Measurements from ENCODE around the gene MYLK4.
"Not testable (repeated sequence)": the region's sequence is repeated elsewhere in the genome, so short reads cannot be mapped to it uniquely, and the experiment has no call there.

The MYLK4 gene

DNA sequence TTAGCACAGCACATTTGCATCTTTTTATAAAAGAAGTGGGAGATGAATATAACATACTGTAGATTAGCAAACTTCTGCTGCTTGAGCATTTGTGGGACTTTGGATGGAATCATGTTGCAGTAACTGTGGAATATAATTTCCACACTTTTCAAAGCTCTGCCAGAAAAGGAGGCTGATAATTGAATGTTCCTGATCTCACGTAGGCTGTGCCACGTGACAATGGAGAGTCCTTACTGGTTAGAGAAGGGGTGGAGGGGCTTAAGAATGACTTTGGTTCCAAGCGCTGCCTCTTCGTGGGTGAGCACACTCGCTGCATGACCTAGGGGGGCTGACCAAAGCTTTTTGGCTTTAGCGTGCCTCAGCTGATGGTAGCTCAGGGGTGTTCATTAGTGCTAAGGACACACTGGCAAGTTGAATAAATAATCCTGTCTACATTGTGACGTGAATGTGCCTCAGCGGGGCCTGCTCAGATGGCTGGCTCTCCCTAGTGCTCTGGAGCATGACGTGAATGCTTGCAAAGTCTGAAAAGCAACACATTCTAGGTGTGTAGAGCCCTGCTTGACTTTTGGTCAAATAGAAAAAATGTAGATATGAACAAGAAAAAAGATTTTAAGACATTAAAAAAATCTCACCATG lies 29.5 kb upstream of the MYLK4 start:
- DNase-seq (ENCODE audit: low read depth in 2 of 2) = no peak

DNA sequence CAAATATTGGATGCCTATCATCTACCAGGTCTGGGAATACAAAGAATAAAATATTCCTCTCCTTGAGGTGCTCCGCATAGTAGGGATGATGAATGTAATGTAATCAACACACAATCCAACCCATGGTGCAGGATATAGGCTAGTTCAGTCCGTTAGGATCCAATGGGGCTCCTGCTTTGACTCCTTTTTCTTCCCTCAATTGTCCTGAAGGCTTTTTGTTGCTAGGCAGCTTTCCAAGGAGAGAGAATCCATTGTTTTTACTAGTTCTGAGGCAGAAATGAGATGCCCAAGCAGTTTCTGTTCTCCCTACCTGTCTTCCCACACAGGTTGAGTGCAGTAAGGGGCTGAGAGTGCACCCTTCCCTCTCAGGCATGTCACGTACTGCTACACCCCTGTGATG lies 26.5 kb upstream of the MYLK4 start:
- DNase-seq (ENCODE audit: low read depth in 2 of 2) = no peak

DNA sequence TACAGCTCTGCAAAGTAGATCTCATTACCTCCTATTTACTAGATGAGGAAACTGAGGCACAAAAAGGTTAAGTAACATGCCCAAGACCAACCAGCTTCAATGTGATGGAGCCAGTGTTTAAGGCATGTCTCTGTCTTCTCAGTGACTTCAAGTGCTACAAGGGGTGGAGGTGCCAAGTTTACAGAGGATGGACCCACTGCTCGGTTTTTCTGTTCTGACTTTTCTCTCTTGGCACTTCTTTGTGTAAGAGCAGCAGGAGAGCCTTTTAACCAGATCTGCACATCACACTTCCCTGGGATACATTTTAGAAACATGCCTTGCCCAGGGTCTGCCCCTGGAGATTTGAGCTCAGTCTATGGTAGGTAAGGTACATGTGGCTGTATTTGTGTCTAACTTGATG lies 24.3 kb upstream of the MYLK4 start:
- no peak for DNase-seq (ENCODE audit: low read depth in 2 of 2)

DNA sequence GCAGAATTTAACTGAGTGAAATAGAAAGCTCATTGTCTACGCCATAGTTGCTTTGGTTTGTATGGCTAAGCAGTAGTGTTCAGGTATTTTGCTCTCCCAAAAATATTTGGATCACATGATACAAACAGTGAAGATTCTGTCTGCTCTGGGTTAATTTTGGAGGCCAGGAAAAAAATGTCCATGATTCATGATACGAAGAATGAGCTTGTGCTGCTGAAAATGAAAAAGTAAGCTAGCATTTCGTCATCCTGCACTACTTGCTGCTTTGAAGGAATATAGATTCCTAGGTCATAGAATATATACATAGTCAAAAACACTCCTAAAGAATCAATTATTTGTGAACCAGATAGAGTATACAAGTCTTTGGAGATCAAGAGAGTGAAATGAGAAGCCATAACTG lies 22.7 kb upstream of the MYLK4 start:
- DNase-seq (ENCODE audit: low read depth in 2 of 2) = no peak

DNA sequence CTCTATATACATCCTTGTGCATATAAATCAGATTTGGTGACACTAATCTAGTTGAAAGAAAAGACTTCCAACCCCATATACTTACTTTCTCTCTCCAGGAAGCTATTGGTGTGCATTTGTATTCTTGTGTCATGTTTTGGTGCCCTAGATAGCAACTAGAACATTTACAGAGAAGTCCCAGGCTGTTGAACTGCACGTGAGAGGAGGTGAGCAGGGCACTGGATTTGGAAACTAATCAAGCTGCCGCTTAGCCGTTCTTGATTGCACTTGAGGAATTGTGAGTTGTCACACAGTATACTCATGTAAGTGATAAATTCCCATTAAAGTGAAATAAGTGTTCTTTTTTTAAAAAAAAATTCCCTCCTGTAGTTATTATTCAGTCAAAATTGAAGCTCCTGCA lies 22.1 kb upstream of the MYLK4 start:
- DNase-seq (ENCODE audit: low read depth in 2 of 2) = no peak

DNA sequence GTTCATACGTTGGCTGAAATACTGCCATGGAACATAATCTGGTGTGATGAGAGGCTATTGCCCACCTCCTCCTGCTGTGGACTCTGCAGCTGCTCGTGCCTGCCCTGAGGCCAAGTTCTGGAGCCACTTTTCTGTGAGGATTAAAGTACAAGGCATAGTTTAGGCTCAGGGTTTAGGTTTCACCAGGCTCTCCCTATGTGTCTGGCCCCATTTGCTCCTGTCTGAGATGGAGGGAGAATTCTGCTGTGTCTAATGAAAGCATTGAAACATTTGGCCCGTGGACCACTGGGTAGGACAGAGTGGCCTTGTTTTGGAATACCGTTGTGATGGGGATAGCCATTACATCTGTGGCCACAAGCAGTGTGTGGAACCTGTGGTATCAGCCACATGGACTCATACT lies 20.4 kb upstream of the MYLK4 start:
- DNase-seq (ENCODE audit: low read depth in 2 of 2) = no peak

DNA sequence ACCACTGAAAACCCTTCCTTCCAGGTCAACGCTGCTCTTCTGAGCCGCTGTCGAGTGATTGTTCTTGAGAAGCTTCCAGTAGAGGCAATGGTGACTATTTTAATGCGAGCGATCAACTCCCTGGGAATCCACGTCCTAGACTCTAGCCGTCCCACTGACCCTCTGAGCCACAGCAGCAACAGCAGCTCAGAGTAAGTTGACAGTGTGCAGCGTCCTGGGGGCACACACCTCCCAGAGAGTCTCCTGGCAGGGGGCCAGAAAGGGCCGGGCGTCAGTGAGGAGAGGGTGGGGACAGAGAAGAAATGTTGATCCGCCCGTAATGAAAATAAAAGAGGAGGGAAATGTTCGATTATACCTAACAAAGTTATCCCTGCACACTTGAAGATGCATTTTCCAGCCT lies 19.4 kb upstream of the MYLK4 start:
- DNase-seq (ENCODE audit: low read depth in 2 of 2) = no peak

DNA sequence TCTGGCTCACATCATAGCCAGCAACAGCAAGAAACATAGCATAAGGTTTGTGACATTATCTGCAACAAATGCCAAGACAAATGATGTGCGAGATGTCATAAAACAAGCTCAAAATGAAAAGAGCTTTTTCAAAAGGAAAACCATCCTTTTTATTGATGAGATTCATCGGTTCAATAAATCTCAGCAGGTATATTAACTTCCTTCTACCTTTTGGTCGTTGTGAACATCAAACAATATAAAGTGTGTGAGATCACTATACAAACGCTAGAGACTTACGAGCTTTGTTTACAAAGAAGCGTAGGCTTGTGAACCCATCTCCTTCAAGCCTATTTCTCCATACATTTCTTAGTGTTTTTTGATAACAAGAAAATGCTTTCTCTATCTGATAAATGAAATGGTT lies 18.0 kb upstream of the MYLK4 start:
- no peak for DNase-seq (ENCODE audit: low read depth in 2 of 2)

DNA sequence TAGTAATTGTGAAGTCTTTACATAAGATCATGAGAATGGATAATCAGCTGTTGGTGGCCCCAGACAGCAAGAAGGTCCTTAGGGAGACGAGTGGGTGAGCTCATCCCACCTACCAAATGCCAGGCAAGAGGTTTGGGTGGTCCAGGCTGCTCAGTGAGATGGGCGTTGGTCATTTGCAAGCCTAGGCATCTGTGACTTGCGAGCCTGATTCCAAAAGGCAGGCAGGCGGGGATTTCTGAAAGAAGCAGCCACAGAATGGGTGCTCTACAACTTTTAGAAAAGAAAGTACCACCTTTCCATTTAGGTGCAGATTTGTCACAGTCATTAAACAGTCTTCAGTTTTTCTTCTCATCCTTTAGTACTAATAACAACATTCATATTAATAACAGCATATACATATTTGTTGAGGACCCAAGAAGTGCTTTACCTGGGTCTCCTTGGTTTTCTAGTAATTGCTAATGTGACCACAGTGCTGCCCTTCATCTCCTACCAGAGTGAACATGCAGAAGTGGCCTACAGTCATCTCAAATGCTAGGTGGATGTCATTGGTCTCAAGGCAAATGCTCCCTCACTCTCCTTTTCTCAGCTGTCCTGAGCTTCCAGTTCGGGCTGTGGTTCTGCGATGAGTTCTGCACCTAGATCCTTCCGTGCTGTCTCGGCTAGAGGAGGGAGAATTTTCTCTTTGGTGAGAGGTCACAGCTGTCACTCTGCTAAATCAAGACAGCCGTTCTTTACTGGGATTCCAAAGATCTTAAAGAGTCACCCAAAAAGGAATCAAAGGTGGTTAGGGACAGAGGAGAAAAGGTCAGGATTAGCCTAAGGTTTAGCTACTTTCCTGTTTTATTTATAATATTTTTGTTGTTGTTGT lies 17.2 kb upstream of the MYLK4 start:
- DNase-seq (ENCODE audit: low read depth in 2 of 2) = no peak

DNA sequence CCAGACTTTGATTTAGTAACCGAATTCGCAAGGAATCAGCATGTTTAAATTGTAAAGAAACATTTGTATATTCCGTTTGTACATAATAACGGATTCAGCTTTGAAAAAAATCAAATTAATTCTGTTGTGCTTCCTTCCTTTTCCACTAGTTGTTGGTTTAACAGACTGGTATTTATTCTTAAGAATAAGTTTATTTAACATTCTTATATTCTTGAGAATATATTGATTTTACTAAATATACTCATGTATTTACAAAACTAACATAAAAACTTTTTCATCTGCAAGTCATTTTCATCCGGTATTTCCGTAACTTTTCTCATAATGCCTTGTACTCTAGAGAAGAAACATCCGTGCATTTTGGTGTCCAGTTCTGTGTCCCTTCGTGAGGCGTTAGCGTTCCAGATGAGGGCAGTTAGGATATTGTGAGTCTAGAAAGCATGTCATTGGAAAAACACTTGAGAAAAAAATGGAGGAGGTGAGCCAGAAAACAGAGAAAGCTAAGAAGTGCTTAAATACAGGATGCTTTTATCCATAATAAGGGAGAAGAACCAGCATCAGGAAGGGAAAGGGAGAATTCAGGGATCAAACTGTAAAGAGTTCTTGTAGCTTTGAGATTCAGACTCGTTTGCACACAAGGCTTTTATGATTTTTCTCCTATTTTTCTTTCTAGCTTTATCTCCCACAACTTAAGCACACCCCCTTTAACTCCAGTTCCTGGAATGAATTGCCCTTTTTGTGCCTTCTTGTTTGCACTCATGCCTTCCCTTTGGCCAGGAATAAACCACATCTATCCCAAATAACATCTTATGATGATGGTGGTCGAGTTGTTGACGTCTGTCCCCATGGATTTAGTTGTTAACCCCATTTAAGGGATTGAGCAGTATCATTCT lies 16.3 kb upstream of the MYLK4 start:
- no peak for DNase-seq (ENCODE audit: low read depth in 2 of 2)

DNA sequence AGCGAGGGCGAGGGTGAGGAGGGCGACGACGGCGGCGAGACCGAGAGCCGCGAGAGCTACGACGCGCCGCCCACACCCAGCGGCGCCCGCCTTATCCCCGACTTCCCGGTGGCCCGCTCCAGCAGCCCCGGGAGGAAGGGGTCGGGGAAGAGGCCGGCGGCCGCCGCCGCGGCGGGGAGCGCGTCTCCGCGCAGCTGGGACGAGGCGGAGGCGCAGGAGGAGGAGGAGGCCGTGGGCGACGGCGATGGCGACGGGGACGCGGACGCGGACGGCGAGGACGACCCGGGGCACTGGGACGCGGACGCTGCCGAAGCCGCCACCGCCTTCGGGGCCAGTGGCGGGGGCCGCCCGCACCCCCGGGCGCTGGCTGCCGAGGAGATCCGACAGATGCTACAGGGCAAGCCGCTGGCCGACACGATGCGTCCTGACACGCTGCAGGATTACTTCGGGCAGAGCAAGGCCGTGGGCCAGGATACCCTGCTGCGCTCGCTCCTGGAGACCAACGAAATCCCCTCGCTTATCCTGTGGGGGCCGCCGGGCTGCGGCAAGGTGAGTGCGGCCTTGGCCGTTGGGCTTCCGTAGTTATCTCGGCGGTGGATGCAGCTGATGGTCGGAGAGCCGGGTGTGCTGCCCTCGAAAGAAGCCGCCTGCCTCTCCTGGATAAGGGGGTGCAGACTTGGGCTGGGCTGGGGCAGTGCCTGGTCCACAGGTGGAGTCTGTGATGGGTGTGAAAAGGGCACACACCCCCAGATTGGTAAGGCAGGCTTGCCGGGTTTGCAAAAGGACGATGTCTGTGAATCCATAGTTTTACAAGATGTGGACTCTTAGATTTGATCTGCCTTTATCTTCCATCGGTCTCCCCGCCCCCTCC lies 15.4 kb upstream of the MYLK4 start:
- DNase-seq (ENCODE audit: low read depth in 2 of 2) = peak; percentile 19 to 25

DNA sequence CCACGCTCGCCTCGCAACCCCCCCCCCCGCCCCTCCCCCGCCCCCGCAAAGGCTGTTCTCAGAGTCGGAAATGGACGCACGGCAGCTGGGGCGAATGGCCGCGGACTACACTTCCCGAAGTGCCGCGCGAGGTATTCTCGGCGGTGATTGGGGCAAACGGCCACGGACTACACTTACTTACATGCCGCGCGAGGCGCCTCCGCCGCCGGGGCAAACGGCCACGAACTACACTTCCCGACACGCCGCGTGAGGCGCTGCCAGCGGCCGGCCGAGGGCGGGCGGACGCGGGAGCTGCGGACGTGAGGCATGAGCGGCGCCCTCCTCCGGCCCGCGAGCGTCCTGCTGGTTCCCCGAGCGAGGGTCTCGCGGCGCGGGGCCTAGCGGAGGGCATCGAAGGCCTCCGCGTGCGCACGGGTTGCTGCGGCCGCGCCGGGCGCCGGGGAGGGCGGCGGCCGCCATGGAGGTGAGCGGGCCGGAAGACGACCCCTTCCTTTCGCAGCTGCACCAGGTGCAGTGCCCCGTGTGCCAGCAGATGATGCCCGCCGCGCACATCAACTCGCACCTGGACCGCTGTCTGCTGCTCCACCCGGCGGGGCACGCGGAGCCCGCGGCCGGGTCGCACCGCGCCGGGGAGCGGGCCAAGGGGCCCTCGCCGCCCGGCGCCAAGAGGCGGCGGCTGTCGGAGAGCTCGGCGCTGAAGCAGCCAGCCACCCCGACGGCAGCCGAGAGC lies 14.6 kb upstream of the MYLK4 start, which contains the start of gene WRNIP1:
TSS of gene WRNIP1 (plus strand) at position 228 of the 730 bp plus-strand sequence. CDS start at position 458, 230 bp downstream.
- DNase-seq (ENCODE audit: low read depth in 2 of 2) = peak; percentile 95 to 97

DNA sequence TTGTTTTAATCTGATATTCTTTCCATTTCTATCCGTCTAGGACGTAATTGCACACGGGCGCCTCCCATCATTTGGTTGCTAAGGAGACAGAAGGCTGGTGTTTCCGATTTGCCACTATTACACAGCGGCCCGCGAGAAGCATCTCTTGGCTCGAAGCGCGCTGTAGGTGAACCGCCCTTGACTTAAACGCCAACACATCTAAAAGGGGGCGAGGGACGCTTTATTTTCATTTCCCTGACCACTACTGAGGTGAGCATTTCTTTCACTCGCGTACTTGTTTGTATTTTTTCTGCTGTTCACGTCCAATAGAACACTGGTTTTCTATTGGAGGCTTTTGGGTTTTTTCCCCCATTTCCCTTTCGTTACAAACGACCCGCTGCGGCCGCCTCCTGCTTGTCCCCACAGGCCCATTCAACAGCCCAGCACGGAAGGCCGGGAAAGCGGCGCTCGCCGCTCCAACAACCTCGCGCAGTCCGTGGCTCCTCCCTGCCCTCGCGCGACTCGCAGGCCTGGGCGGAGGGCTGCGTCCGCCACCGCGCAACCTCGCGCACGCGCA lies 14.0 kb upstream of the MYLK4 start:
- DNase-seq (ENCODE audit: low read depth in 2 of 2) = peak; percentile 31 to 32

DNA sequence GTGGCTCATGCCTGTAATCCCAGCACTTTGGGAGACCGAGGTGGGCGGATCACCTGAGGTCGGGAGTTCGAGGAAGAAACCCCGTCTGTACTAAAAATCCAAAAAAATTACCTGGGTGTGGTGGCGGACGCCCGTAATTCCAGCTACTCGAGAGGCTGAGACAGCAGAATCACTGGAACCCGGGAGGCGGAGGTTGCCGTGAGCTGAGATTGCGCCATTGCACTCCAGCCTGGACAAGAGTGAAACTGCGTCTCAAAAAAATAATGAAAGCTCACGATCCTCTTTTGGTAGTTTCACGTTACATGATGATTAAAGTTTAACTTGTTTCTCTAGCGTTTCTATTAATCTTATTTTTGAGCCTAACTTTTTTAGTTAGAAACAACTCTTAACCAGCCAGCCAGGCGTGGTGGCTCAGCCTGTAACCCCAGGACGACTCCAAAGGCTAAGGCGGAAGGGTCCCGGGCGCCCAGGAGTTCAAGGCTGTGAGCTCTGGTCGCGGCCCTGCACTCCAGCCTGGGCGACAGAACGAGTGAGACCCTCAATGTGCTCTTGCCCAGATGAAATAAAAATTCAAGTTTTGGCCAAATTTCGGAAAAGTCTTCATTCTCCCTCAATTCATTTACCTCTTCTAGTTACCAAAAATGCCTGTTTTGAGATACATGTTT lies 13.3 kb upstream of the MYLK4 start:
- DNase-seq (ENCODE audit: low read depth in 2 of 2) = no peak

DNA sequence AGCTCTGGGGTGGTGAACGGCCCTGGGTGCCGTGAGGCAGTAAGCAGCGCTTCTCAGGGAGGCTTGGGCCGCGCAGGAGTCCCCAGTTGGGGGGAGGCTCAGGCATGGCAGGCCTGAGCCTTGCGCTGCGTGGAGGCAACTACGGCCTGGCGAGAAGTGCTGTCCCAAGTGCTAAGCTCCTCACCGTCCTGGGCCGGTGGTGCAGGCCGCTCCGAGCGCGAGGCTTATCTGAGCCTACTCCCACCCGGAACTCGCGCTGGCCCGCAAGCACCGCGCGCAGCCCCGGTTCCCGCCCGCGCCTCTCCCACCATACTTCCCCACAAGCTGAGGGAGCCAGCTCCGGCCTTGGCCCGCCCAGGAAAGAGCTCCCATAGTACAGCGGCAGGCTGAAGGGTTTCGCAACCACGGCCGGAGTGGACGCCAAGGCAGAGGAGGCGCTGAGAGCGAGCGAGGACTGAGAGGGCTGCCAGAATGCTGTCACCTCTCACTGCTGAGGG lies 12.7 kb upstream of the MYLK4 start:
- no peak for DNase-seq (ENCODE audit: low read depth in 2 of 2)

DNA sequence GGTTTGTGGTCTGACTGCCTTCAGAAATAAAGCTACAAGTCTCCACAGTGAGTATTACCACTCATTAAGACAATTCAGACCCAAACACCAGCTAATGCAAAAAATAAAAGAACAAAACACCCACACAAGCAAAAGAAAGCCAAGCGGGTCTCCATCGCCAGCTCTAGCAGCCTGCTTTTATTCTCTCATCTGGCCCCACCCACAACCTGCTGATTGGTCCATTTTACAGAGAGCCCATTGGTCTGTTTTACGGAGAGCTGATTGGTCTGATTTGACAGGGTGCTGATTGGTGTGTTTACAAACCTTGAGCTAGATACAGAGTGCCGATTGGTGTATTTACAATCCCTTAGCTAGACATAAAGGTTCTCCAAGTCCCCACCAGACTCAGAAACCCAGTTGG lies 12.1 kb upstream of the MYLK4 start:
- DNase-seq (ENCODE audit: low read depth in 2 of 2) = not testable (repeated sequence)

DNA sequence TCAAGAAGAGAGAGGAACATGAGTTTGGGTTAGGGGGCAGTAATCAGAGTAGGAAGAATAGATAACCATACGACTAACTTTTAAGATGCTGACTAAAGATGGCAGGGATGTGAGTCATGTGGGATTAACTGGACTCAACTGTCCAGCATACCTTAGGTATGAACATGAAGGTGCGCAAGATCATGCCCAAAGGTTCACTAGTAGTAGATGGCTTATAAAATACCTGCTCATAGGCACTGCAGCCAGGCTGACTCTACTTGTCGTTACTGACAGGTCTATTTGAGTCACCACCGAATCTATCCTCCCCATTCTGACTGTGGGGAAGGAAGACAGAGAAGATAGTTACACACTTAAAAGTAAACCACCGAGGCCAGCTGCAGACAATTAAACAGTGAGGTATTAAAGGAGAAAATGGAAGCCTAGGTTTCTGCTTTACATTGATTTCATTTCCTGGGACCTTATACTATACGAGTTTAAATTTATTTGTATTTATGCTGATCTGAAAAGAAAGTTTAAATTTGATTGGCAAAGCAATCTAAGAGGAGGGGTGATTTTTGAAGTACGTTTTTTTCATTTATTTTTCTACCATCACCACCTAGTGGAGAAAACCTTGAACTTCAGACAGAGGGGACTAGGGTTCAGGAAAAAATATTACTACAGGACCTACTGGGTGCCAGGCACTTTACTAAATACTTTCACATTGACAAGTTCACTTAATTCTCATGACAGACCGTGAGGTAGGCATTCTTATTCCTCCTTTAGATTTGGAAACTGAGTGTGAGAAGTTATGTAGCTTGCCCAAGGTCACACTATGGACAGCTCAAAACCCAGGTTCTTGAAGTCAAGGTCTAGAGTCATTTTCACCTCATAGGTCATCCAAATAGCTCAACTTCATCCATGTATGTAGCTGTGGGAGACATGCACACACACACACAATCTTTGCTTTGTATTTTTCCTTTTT lies 10.4 kb upstream of the MYLK4 start:
- DNase-seq (ENCODE audit: low read depth in 2 of 2) = no peak

DNA sequence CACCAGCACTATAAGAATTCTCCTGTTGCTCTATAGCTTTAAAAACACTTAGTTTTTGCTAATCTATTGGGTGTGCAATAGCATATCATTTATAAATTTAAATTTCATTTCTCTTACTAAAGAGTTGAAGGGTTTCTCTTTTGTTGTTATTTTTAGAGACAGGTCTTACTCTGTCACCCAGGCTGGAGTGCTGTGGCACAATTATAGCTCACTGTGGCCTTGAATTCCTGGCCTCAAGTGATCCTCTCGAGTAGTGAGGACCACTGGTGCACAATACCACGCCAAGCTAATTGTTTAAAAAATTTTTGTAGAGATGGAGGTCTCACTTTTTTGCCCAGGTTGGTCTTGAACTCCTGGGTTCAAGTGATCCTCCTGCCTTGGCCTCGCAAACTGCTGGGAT lies 8.3 kb upstream of the MYLK4 start:
- DNase-seq (ENCODE audit: low read depth in 2 of 2) = no peak
